NCI-H2107 (cell line): Measurements from ENCODE around the gene POSTN.

Experiments
- DNase-seq: peaks from one replicate; lab custom pipeline; 2025; lab: John Stamatoyannopoulos, UW

Gene POSTN, protein sequence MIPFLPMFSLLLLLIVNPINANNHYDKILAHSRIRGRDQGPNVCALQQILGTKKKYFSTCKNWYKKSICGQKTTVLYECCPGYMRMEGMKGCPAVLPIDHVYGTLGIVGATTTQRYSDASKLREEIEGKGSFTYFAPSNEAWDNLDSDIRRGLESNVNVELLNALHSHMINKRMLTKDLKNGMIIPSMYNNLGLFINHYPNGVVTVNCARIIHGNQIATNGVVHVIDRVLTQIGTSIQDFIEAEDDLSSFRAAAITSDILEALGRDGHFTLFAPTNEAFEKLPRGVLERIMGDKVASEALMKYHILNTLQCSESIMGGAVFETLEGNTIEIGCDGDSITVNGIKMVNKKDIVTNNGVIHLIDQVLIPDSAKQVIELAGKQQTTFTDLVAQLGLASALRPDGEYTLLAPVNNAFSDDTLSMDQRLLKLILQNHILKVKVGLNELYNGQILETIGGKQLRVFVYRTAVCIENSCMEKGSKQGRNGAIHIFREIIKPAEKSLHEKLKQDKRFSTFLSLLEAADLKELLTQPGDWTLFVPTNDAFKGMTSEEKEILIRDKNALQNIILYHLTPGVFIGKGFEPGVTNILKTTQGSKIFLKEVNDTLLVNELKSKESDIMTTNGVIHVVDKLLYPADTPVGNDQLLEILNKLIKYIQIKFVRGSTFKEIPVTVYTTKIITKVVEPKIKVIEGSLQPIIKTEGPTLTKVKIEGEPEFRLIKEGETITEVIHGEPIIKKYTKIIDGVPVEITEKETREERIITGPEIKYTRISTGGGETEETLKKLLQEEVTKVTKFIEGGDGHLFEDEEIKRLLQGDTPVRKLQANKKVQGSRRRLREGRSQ

DNA sequence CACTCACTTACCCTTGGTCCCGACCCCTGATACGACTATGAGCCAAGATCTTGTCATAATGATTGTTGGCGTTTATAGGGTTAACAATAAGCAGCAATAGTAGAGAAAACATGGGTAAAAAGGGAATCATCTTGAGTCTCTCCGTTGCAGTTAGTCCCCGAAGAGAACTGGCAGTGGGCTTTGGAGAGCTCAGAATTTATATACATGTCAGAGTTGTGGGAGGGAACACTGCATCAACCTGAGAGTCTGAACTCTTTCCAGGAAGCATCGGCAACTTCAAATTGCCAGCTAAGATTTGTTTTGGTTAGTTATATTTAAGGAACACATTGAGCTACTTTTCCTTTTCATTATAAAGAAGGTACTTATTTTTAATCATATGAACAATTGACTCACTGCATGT is at the start of gene POSTN:
POSTN (minus strand) TSS at position 172 of the 400 bp plus-strand sequence; CDS start at position 130, 42 bp downstream.
- no peak for DNase-seq

DNA sequence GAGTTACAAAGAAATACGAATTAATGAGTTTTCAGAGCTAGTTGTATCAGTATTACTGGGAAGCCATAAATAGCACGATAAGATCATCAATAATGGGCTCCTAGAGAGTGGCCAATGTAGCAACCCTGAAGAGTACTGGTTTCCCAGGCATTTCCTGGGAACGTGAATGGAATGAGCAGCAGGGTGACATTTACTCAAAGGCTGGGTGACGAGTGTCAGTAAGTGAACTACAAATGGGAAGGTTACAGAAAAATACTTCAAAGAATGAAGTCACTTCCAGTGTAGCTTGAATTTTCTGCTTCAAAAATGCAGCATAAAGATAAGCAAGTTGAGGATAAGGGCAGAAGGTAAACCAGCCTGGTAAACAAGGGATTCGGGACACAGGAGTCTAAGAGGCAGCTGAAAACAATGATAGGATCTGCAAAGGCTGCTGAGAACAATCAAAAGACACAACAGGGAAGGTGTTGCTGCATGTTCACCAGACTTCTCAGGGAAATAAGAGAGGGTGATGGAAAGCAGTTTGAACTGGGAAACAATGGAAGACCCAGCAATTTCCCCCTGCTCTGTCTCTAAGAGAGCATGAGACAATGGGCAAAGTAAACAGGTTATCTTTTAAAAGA is 48.6 kb upstream of the POSTN start:
- no peak for DNase-seq

DNA sequence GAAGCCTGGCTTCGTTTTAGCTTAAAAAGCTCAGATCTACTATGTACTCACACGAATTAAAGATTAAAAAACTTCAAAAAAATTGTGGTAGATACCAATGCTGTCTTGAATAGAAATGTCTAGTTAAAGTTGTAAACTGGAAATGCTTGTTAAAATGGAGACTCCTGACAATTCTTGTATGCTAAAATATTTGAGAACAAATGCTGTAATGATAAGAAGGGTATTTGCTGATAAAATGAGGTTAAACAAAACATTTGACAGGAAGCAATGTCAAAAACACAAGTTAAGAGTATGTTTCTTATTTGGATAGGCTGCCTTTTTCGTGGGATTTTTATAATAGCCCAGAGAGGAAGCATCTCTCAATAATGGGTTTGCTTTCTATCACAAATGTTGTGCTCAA is 48.0 kb upstream of the POSTN start:
- DNase-seq: no peak

DNA sequence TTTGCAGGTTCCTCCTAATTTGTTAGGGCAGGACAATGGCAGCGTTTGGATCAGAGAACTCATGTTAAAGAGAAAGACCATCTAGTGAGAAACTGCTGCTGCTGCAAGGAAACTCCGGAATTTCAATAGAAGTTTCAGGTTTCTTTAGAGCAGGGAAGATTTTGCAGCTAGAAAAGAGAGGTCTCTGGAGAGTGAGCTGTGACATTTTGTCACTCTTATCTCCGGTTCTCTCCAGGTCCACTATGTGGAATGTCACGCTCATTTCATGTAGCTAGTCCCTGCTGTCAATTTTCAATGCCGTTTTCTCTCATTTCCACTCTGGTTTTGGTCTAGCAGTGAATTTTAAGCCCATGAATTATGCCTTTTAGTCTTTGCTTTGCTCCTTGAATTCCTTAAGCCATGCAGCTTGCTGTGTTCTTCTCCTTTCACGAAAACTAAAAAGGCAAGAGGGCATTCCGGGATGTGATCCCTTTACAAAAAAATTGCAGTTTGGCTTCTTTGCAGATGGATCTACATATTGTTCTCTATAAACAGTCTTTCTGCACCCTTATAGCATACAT is 46.7 kb upstream of the POSTN start:
- no peak for DNase-seq

DNA sequence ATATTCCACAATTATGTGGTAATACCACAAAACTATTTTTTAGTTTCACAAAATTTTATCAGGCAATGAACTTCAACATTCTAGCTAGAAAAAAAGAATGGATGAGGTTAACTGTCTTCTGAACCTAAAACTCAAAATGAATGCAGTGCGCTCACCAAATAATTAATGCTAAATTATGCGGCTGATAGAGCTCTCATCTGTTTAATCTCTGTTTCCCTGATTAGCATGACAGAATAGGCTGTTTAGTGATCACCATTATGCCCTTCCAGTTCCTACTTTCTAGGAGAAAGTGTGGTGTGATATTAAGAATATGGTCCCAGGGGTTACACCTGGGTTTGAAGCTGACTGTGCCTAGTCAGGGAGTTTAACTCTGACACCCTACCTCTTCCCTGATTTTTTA is 42.8 kb upstream of the POSTN start:
- DNase-seq: no peak

DNA sequence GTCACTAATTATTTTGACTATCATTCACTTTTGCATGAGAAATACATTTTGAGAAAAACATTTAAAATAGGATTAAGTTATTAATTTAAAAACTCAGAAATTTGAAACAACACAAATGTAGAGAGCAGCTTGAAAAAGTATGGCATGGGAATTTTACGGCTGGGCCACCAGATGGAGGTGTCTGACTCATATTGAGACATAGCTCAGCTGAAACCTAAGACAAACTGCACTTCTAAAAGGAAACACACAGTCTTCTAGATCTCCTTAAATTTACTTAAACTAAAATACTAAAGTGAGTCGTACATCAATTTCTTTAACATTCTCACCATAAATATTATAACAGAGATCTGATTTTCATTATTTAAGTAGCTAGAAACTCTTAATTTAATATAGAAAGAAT is 41.9 kb upstream of the POSTN start:
- no peak for DNase-seq

DNA sequence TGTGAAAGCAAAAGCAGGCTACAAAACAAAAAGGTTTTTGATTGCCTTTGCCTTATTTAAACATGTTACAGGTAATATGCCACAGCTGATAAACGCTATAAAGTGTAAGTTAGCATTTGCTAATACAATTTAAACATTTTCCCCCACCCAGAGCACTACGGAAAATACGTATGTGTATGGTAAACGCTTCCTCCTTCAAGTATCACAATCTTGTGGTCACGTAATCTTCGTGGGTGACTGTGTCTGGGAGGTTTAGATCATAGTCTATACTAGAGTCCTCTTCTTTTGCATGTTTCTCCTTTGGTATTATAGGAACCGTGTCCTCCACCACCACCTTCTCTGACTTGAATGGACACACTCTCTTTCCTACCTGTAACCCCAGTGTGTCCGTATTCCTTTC is 38.1 kb upstream of the POSTN start:
- no peak for DNase-seq

DNA sequence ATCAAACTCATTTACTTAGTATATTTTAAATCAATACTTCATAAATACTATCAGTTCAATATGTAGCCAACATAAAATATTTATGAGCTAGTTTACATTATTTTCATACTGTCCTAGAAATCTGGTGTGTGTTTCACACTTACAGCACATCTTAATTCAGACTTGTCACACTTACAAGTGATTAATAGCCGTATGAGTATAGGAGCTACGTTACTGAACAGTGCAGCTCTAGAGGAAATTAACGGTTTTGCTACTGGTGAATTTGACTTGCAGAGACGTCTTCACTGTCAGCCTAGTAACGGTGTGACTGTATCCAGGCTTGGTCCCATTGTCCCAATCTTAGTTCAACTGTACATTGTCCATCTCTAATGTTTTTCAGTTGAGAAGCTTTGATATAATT is 33.7 kb upstream of the POSTN start:
- DNase-seq: no peak

DNA sequence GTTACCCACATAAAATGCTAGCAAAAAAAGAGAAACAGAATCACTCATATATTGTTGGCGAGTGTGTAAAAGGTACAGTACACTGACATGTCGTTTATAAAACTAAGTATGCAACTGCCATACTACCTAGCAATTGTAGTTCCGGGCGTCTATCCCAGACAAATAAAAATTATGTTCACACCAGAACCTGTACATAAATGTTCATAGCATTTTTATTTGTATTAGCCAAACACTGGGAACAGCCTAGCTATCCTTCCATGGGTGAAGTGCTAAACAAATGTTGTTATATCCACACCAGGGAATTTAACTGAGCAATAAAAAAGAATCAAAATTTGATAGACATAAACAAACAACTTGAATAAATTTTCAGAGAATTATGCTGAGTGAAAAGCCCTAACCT is 28.9 kb upstream of the POSTN start:
- DNase-seq: no peak

DNA sequence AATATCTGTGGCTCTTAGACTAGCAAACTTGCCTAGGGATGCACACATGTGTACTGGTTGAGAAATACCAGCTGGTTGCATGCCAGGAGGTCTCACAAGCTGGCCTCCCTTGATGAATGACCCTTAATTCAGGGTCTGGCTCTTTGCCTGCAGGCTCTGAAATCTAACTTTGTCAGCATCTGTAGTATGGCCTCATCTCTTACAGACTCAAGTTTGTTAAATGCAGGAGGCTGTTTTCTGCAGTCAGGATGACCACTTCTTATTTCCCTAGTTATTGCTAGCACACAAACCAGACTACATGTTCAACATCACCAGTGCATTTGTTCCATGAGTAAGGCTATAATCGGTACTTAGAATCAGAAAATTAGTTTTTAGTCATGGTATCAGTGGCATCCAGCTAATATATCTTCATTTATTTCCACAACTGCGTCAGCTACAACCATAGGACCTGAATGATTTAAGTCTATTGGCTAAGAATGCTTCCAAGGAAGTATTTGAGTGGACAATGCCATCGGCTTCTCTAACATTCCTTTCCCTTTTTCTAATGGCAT is 23.3 kb upstream of the POSTN start:
- DNase-seq: no peak

DNA sequence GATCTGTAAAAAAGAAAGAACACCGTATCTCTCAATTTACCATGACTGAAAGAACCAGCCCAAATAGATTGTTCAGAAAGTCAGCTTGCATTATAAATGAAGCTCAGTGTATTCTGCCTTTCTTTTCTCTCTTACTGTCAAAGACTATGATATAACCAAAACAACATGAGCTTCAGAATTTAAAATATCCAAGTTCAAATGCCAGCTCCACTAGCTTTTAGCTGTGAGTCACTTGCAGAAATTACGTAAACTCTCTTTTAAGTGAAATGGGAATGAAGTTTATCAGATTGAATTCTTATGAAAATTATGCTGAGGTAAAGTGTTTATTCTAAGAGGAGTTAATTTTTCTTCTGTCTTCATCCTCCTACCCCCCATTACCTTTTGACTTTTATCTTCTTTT is 20.0 kb upstream of the POSTN start:
- DNase-seq: no peak

DNA sequence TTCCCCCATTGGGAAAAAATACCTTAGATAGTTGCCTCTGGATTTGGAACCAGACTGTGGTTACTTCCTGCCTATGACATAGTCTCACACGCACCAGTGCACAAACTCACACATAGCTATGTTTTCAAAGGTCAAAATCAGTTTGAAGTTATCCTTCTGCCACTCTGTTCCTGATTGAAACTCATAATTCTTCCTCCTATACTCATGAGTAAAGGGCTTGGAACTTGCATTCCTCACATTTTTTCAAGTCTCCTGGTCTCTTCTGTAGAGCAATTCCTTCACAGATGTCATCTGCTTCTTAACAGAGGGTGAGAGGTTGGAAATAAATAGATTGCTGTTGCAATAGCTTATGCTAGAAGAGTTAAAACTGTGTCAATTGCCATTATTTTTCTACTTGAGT is 18.6 kb upstream of the POSTN start:
- no peak for DNase-seq

DNA sequence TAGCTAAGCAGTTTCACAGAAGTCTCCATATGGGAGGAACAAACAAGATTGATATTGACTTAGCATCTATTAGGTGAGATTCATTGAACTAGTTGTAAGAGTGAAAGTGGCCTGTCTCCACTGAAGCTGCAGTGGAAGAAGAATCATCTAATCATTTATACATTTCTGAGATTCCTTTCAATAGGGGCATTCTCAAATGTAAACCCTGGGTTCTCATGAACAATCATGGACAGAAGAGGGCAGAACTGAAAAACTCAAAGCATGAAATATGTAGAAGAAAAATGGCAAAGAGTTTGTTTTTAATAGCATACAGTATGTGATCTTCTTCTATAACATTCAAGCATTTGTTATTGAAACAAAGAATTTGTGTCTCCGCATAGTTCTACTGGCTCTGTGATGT is 17.6 kb upstream of the POSTN start:
- DNase-seq: no peak

DNA sequence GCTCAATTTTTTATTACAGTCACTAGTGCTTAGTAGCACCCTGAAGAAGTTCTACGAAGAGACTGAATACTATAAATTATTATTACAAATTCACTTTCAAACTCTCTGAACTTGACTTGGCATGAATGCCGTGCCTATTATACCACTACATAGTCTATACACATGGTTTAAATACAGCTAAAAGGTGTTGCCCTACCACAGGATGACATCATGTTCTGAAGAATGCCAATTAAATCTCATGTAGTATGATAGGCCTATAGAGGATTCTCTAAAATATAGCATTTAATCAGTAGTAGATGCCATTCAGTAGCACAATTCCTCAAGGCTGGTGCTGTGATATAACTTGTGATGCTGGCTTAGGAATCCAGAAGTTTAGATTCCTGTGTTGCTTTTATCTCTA is 16.7 kb upstream of the POSTN start:
- DNase-seq: no peak

DNA sequence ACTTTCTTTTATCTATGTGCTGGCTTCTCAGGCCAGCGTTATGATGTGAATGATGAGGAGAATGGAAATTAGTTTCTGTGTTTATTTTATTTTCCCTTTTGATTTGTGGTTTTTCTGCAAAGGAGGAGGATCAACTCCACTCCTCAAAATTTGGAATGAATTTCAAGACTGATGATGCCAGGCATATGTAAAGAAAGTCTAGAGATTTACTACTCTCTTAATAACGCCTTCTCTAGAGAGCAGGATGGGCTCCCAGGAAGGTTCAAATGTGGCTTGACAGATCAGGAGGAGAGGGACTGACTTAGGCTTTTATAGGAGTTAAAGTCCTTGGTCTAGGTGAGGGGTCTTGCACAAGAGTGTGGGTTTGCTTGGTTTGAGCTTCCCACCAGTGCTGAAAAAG is 15.1 kb upstream of the POSTN start:
- no peak for DNase-seq

DNA sequence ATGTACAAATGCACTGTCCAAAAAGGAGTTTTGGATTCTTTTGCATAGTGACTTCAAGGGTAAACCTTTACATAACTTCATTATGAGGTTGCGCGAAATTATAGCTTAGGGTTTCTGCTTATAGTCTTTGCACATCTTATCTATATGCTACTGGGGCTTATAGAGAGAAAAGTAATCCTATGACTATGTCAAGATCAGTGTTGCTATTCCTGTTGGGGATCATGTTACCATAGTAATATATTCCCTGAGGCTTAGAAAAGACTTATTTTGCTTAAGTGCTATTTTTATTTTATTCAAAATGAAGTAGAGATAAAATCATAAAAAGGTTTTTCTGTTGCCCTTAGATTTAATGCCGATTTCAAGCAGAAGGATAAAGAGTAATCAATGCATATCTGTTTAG is 14.7 kb upstream of the POSTN start:
- no peak for DNase-seq

DNA sequence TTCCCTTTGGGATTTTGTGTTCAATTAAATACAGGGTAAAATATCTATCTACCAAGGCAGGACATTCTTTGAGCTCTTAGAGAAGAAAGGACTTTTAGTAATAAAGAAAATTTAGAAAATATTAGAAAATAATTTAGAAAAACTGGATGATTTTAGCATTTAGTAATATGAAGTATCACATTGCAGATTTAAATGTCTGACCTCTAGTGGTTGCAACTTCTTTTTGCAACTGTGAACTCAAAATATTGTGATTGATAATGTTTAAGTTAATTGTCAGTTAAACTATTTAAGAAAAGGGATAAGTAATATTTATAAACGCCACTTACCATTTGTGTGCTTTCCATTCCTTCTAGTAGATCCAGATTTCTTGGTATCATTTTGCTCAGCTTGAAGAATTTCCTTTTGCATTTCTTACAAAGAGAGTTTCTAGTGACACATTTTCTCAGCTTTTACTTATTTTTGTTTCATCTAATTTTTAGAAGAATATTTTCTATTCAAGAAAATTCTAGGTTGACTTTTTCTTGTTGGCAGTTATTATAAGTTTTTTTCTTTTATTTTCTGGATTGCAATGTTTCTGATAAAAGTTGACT is 10.3 kb upstream of the POSTN start:
- DNase-seq: no peak

DNA sequence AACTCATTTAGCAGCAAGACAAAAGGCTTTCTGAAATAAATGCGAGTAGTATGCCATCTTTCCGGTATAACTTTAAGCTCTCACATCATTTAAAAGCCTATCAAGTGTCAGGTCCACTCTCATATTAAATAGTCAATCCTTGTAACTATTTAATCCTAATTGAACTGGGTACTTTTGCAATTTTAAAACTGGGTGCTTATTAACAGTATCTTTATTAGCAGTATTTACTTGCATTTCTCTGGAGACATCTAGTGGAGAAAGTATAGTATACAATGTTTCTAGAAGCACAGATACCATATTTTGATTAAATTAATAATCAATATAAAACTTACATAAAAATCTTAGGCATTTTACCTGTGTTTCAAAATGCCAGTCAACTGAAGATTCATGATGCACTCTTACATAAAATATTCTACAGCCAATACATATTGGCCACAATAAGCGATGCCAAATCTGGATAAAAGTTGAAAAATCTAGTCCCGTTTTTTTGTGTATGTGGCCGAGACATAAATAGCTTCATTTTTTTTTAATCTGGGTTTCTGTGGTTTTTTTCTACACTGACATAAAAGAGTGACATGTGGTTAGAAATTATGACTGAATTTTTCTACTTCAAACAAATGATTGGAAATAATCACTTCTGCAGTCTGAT is 4.3 kb upstream of the POSTN start:
- DNase-seq: no peak

DNA sequence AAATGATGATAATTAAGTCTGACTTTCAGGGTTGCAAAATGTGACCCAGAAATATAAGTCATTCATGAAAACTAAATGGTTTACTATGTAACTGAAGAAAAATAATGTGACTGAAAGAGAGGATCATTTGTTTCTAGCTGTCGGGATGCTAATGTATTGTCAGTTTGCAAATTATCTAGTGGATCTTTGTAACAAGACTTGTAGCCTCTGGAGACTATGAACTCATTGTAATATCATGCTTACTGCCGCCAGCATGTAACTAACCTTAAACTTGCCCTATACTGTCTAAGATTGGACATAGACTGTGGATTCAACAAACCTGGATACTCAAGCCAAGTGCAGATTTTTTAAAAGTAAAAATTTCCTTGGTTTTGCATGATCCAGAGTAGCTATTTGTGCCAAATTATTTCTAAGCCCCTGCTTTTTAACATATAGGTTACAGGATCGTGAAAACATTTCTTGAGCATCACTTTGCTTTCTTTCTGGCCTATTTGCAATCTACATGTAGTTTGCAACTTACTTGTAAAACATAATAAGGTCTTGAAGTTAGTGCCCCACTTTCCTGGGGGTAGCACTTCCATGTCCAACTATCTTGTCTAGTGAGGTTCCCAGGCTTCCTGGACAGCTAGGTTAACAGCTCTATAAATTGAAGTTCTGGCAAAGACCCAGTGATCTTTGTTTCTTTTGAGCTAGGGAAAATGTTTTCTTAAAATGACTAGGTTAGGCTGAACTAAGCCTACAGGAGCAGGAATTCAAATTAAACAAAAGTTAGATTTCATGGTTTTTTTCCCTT is 3.3 kb upstream of the POSTN start:
- DNase-seq: no peak

DNA sequence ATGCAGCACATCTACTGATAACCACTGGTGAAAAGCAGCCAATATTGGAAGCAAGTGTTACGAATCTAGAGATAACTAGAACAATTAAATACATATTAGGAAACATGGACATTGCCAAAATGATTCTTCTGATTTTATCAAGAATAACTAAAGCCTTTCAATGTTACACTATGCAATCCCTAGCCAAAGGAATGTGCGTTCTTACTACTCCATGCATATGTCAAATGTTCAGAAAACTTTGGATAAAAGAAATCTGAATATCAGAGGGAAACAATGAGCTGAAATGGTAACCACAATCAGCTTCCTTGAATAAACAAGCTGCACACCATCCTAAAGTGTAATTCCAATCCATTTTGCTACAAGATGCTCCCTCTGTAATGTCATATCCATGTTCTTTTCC is 951 bp upstream of the POSTN start:
- no peak for DNase-seq
